NCI-H1694 (cell line): Measurements from ENCODE around the gene KDM3A.
A peak's percentile ranks its signal among the peaks of the same experiment; 100 is the strongest.

Source experiments
- DNase-seq: peaks from one replicate; lab custom pipeline; 2025; lab: John Stamatoyannopoulos, UW

Gene KDM3A

GRCh38 chr2:86440631-86441391 lies at the start of gene KDM3A:
Gene KDM3A (plus strand): TSS chr2:86441371. CDS start chr2:86442048, 677 bp downstream.
- DNase-seq: peak; percentile 99

- DNase-seq: no peak
These were observed 48.2 kb upstream of the KDM3A start for GRCh38 chr2:86392873-86393518.

GRCh38 chr2:86393521-86394491 lies 47.4 kb upstream of the KDM3A start:
- no peak for DNase-seq

- peak; percentile 37 for DNase-seq
These were observed 44.8 kb upstream of the KDM3A start for GRCh38 chr2:86396291-86396785.

- DNase-seq: no peak
These were observed 43.2 kb upstream of the KDM3A start for GRCh38 chr2:86397986-86398385.

- no peak for DNase-seq
These were observed 42.4 kb upstream of the KDM3A start for GRCh38 chr2:86398500-86399474.

GRCh38 chr2:86400321-86400720 lies 40.9 kb upstream of the KDM3A start:
- DNase-seq: no peak

GRCh38 chr2:86410581-86410980 lies 30.6 kb upstream of the KDM3A start:
- DNase-seq: no peak

GRCh38 chr2:86411396-86411795 lies 29.8 kb upstream of the KDM3A start:
- DNase-seq: no peak

- DNase-seq: no peak
These were observed 29.2 kb upstream of the KDM3A start for GRCh38 chr2:86412007-86412406.

GRCh38 chr2:86413296-86414094 lies 27.7 kb upstream of the KDM3A start:
- DNase-seq: no peak

- peak; percentile 76 for DNase-seq
These were observed 26.2 kb upstream of the KDM3A start for GRCh38 chr2:86414996-86415395.

- DNase-seq: no peak
These were observed 25.0 kb upstream of the KDM3A start for GRCh38 chr2:86416146-86416545.

- no peak for DNase-seq
These were observed 23.2 kb upstream of the KDM3A start for GRCh38 chr2:86417961-86418360.

- no peak for DNase-seq
These were observed 20.3 kb upstream of the KDM3A start for GRCh38 chr2:86420913-86421312.

GRCh38 chr2:86426271-86426670 lies 14.9 kb upstream of the KDM3A start:
- no peak for DNase-seq

GRCh38 chr2:86429335-86429734 lies 11.8 kb upstream of the KDM3A start:
- DNase-seq: no peak

GRCh38 chr2:86430368-86430767 lies 10.8 kb upstream of the KDM3A start:
- DNase-seq: no peak

GRCh38 chr2:86433137-86433536 lies 8.0 kb upstream of the KDM3A start:
- no peak for DNase-seq

GRCh38 chr2:86434290-86434689 lies 6.9 kb upstream of the KDM3A start:
- no peak for DNase-seq
